Activated CD4-positive, alpha-beta memory T cell treated with anti-CD3 and anti-CD28 coated beads for 36 hours (primary cell): Measurements from ENCODE around the gene SLC6A7. TPM values are rescaled to one million over a fixed set of nuclear protein-coding genes. Genes with fewer than 3 reads are reported as not detected.

Source experiments
- CTCF ChIA-PET: fragments of 350-600 bp; sonication (Branson Sonifier 250); formaldehyde crosslinking; loops from one replicate; lab custom pipeline; 2021; ENCODE audit warnings: antibody characterized with exemption, inconsistent platforms; lab: Charles Lee
- POLR2A ChIA-PET: fragments of 350-600 bp; sonication (Branson Sonifier 250); formaldehyde crosslinking; loops from one replicate; lab custom pipeline; 2021; ENCODE audit warnings: antibody characterized with exemption; lab: Charles Lee
- DNase-seq: peaks from one replicate; pipeline ENCODE4 v3.0.0-alpha.2; 2020
- H3K27ac Mint-ChIP-seq: one replicate; pipeline ENCODE4 v1.8.0; 2021; ENCODE audit warnings: mixed read lengths
- H3K27me3 Mint-ChIP-seq: one replicate; pipeline ENCODE4 v1.8.0; 2021; ENCODE audit warnings: mixed read lengths
- H3K36me3 Mint-ChIP-seq: one replicate; pipeline ENCODE4 v1.8.0; 2021; ENCODE audit warnings: mixed read lengths
- H3K4me1 Mint-ChIP-seq: one replicate; pipeline ENCODE4 v1.8.0; 2021; ENCODE audit warnings: low read depth, mixed read lengths
- H3K4me3 Mint-ChIP-seq: one replicate; pipeline ENCODE4 v1.8.0; 2021; ENCODE audit warnings: mild to moderate bottlenecking, mixed read lengths
- H3K9me3 Mint-ChIP-seq: one replicate; pipeline ENCODE4 v1.8.0; 2021; ENCODE audit warnings: mixed read lengths
- intact Hi-C: fragments of 100-400 bp; cut with micrococcal nuclease; formaldehyde crosslinking; loops from one replicate; pipeline ENCODE4 v1.15.1; 2023
- total RNA-seq, 2 experiments: library from RNA; stranded (reverse); gene quantifications; one replicate each; pipeline ENCODE4 v1.2.3, GENCODE V29; 2021

Gene SLC6A7
- total RNA-seq, 2 experiments from 2014 or later, result not detected

- Mint-ChIP-seq H3K4me1 (no peaks in the 10 kb centered on the region), H3K4me3 (no peak overlapping the region), H3K27me3 (peaks cover 2% of the 10 kb centered on the region), H3K9me3 (no peaks in the 10 kb centered on the region), H3K36me3 (no peaks in the 10 kb centered on the region), H3K27ac (no peak overlapping the region)
- ChIA-PET CTCF (no interaction called here), POLR2A (no interaction called here)
- intact Hi-C loops, result no loop called here
- no peak for DNase-seq
Measured at GRCh38 chr5:150178262-150178661, 11.6 kb upstream of the SLC6A7 start.

DNA sequence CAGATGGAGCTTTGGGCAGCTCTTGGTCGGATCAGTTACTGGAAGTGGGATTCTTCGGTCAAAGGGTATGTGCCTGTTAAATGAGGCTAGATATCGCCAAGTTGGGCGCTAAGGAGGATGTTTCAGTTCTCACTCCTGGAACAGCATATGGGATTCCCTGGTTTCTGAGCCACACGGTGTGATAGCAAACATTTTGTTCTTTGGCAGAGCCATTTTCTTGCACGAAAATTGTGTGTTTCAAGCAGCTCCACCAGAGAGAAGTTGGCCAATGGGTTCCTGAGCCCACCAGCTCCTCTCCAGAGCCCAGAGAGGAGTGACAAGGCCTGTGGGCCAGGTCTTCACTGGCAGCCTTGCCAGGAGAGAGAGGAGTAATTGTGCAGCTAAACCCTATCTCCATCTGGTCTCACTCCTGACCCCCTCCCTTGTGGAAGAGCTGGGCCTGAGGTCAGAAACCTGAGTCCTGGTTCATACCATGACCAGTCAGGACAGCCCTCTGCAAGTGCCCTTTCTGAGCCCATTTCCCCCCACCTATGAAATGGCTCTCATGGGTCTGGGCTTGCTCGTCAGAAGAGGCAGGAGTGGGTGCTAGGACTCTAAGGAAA is 10.7 kb upstream of the SLC6A7 start:
- no peaks in the 10 kb centered on the region for H3K36me3 Mint-ChIP-seq
- no peak overlapping the region for H3K27ac Mint-ChIP-seq
- no peaks in the 10 kb centered on the region for H3K27me3 Mint-ChIP-seq
- H3K9me3 Mint-ChIP-seq, result no peaks in the 10 kb centered on the region
- DNase-seq, result no peak
- CTCF ChIA-PET, result no interaction called here
- POLR2A ChIA-PET, result no interaction called here
- intact Hi-C loops, result no loop called here
- H3K4me1 Mint-ChIP-seq, result no peaks in the 10 kb centered on the region
- no peak overlapping the region for H3K4me3 Mint-ChIP-seq

DNA sequence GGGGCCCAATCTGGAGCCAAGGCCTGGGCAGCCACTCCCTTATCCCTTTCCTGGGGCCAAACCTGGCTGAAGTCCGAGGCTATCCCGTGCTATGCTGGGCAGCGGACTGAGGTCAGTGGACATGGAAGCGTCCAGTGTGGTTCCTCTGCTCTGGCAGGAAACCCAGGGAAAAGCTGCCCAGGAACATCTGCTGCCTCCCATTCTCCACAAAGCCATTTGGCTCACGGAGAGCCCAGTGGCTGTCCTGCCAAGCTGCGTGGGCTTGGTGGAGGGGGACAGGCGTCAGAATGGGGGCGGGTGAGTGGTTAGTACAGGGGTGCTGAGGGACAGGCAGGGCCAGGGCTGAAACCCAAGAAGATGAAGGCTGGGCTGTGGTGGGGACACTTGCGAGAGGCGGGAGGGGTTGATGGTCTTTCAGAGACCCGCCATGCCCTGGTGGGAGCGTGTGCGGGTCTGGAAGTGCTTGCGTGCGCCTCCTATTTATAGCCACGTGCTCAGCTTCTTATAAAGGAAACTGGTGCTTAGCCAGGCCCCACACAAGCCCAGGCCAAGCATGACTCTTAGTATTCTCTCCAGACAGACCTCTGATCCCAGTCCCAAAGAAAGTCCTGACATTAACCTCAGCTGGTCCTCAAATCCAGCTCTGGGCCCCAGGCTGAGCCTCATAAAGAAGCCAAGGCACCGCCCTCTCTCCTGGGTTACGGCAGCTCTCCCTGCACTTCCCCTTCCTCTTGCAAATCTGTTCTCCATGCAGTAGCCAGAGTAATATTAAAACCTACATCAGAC is 9.4 kb upstream of the SLC6A7 start:
- H3K4me1 Mint-ChIP-seq, result no peaks in the 10 kb centered on the region
- no peak overlapping the region for H3K27ac Mint-ChIP-seq
- H3K9me3 Mint-ChIP-seq, result no peaks in the 10 kb centered on the region
- no peaks in the 10 kb centered on the region for H3K27me3 Mint-ChIP-seq
- no peaks in the 10 kb centered on the region for H3K36me3 Mint-ChIP-seq
- no peak for DNase-seq
- no peak overlapping the region for H3K4me3 Mint-ChIP-seq
- POLR2A ChIA-PET, result no interaction called here
- CTCF ChIA-PET, result no interaction called here
- intact Hi-C loops, result no loop called here

- intact Hi-C loops, result no loop called here
- CTCF ChIA-PET, result no interaction called here
- no peak overlapping the region for H3K4me3 Mint-ChIP-seq
- no peaks in the 10 kb centered on the region for H3K9me3 Mint-ChIP-seq
- POLR2A ChIA-PET, result no interaction called here
- no peaks in the 10 kb centered on the region for H3K36me3 Mint-ChIP-seq
- DNase-seq, result no peak
- no peaks in the 10 kb centered on the region for H3K4me1 Mint-ChIP-seq
- H3K27ac Mint-ChIP-seq, result no peak overlapping the region
- no peaks in the 10 kb centered on the region for H3K27me3 Mint-ChIP-seq
Measured at GRCh38 chr5:150181027-150181426, 8.8 kb upstream of the SLC6A7 start.

GRCh38 chr5:150181766-150182545 is 7.9 kb upstream of the SLC6A7 start:
- H3K9me3 Mint-ChIP-seq, result no peaks in the 10 kb centered on the region
- POLR2A ChIA-PET, result no interaction called here
- no peak for DNase-seq
- no peaks in the 10 kb centered on the region for H3K4me1 Mint-ChIP-seq
- H3K27me3 Mint-ChIP-seq, result no peaks in the 10 kb centered on the region
- CTCF ChIA-PET, result interaction anchor here (0.8 kb wide), 1 partner anchor 37 kb away, joined by 4 read pairs; no protein-coding TSS in a partner anchor
- no peaks in the 10 kb centered on the region for H3K36me3 Mint-ChIP-seq
- intact Hi-C loops, result no loop called here
- no peak overlapping the region for H3K4me3 Mint-ChIP-seq
- H3K27ac Mint-ChIP-seq, result no peak overlapping the region

- no peak overlapping the region for H3K4me3 Mint-ChIP-seq
- no peaks in the 10 kb centered on the region for H3K27me3 Mint-ChIP-seq
- no peak overlapping the region for H3K27ac Mint-ChIP-seq
- no peaks in the 10 kb centered on the region for H3K4me1 Mint-ChIP-seq
- H3K36me3 Mint-ChIP-seq, result no peaks in the 10 kb centered on the region
- ChIA-PET CTCF (no interaction called here), POLR2A (no interaction called here)
- no peak for DNase-seq
- intact Hi-C loops, result no loop called here
- H3K9me3 Mint-ChIP-seq, result no peaks in the 10 kb centered on the region
Measured at GRCh38 chr5:150182774-150183173, 7.1 kb upstream of the SLC6A7 start.

- no peaks in the 10 kb centered on the region for H3K4me1 Mint-ChIP-seq
- no peak for DNase-seq
- no peaks in the 10 kb centered on the region for H3K27me3 Mint-ChIP-seq
- no peak overlapping the region for H3K27ac Mint-ChIP-seq
- H3K9me3 Mint-ChIP-seq, result no peaks in the 10 kb centered on the region
- H3K4me3 Mint-ChIP-seq, result no peak overlapping the region
- ChIA-PET POLR2A (no interaction called here), CTCF (no interaction called here)
- intact Hi-C loops, result no loop called here
- no peaks in the 10 kb centered on the region for H3K36me3 Mint-ChIP-seq
Measured at GRCh38 chr5:150183436-150183835, 6.4 kb upstream of the SLC6A7 start.

DNA sequence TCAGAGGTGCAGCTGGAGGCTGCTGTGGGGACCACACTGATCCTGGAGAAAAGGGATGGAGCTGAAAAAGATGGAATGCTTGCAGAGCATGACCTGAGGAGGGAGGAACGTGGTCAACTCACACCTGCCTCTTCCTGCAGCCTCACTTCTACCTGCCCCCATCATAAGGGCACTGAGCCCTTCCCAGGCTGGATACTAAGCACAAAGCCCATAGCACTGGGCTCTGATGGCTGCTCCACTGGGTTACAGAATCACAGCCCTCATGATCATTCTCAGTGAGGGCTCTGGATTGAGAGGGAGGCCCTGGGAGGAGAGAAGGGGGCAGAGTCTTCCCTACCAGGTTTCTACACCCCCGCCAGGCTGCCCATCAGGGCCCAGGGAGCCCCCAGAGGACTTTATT is 5.9 kb upstream of the SLC6A7 start:
- no peak overlapping the region for H3K4me3 Mint-ChIP-seq
- H3K36me3 Mint-ChIP-seq, result no peaks in the 10 kb centered on the region
- CTCF ChIA-PET, result no interaction called here
- no peak overlapping the region for H3K27ac Mint-ChIP-seq
- POLR2A ChIA-PET, result no interaction called here
- no peak for DNase-seq
- no peaks in the 10 kb centered on the region for H3K27me3 Mint-ChIP-seq
- H3K9me3 Mint-ChIP-seq, result no peaks in the 10 kb centered on the region
- no peaks in the 10 kb centered on the region for H3K4me1 Mint-ChIP-seq
- intact Hi-C loops, result no loop called here

GRCh38 chr5:150184990-150185912 is 4.6 kb upstream of the SLC6A7 start:
- H3K27me3 Mint-ChIP-seq, result peaks cover 9% of the 10 kb centered on the region
- CTCF ChIA-PET, result no interaction called here
- no peak for DNase-seq
- H3K36me3 Mint-ChIP-seq, result no peaks in the 10 kb centered on the region
- intact Hi-C loops, result no loop called here
- no peak overlapping the region for H3K27ac Mint-ChIP-seq
- POLR2A ChIA-PET, result no interaction called here
- H3K4me3 Mint-ChIP-seq, result no peak overlapping the region
- H3K9me3 Mint-ChIP-seq, result no peaks in the 10 kb centered on the region
- no peaks in the 10 kb centered on the region for H3K4me1 Mint-ChIP-seq

DNA sequence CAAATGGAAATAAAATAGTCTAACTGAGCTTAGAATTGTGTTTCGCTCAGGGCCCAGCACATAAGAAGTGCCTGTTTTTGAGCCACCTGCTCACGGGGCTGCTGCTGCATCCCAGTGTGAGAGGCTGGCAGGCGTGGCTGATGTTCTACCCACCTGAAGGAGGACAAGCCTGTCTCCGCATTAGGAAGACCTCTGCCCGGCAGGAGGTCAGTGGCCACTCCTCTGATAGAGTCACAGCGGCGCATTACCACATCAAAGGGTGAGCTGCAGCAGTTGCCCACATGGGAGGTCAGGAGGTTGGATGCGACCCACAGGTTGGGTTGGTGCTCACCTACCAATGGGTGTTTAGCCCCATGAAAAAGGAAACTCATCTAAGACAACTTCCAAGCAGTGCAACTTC is 3.7 kb upstream of the SLC6A7 start:
- intact Hi-C loops, result no loop called here
- no peak overlapping the region for H3K27ac Mint-ChIP-seq
- no peaks in the 10 kb centered on the region for H3K4me1 Mint-ChIP-seq
- POLR2A ChIA-PET, result no interaction called here
- no peak overlapping the region for H3K4me3 Mint-ChIP-seq
- CTCF ChIA-PET, result no interaction called here
- DNase-seq, result no peak
- no peaks in the 10 kb centered on the region for H3K9me3 Mint-ChIP-seq
- no peaks in the 10 kb centered on the region for H3K36me3 Mint-ChIP-seq
- peaks cover 13% of the 10 kb centered on the region for H3K27me3 Mint-ChIP-seq

- no peaks in the 10 kb centered on the region for H3K36me3 Mint-ChIP-seq
- H3K9me3 Mint-ChIP-seq, result no peaks in the 10 kb centered on the region
- no peak overlapping the region for H3K27ac Mint-ChIP-seq
- peaks cover 16% of the 10 kb centered on the region for H3K27me3 Mint-ChIP-seq
- intact Hi-C loops, result no loop called here
- DNase-seq, result no peak
- H3K4me3 Mint-ChIP-seq, result no peak overlapping the region
- ChIA-PET POLR2A (no interaction called here), CTCF (no interaction called here)
- H3K4me1 Mint-ChIP-seq, result no peaks in the 10 kb centered on the region
Measured at GRCh38 chr5:150186897-150187296, 3.0 kb upstream of the SLC6A7 start.
